ENCODE measurements around the gene OTOP2.

DNA sequence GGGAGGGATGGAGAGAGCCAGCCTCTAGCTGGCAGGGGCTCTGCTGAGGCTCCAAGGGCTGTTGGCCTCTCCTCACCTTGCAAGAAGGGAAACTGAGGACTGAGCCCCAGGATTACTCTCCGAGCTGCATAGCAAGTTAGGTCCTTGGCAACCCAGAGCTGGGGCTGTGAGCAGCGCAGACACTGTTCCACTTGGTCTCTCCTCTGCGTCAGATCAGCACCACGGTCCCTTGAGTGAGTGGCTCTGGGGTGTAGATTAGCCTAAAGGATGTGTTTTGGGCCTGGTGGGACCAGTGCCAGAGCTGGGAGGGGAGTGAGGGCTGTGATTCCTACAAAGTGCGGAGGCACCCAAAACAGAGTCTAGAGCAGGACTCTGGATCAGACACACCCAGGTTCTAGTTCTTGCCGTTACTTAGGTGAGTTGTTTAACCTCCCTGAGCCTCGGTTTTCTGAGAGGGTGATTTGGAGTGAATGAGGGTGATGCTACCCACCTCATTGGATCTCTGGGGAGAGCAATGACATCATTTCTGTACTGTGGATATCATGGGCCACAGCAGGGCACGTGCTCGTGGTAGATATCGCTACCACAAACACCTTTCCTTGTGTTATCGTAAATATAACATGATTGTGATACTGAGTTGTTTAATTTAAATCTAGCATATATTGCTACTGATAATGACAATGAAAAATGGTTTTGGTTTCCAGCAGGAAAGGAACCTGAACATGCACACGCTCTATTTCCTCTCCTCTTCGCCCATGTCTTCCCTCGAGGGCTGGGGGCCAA is 22.5 kb upstream of the OTOP2 start:
- TF ChIP-seq, protein P1, sequence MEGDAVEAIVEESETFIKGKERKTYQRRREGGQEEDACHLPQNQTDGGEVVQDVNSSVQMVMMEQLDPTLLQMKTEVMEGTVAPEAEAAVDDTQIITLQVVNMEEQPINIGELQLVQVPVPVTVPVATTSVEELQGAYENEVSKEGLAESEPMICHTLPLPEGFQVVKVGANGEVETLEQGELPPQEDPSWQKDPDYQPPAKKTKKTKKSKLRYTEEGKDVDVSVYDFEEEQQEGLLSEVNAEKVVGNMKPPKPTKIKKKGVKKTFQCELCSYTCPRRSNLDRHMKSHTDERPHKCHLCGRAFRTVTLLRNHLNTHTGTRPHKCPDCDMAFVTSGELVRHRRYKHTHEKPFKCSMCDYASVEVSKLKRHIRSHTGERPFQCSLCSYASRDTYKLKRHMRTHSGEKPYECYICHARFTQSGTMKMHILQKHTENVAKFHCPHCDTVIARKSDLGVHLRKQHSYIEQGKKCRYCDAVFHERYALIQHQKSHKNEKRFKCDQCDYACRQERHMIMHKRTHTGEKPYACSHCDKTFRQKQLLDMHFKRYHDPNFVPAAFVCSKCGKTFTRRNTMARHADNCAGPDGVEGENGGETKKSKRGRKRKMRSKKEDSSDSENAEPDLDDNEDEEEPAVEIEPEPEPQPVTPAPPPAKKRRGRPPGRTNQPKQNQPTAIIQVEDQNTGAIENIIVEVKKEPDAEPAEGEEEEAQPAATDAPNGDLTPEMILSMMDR (IDR thresholded peaks at IDR 0.05) = no peak
- TF ChIP-seq POLR2A (IDR thresholded peaks at IDR 0.05) = no peak
